GM12878 (cell line): ENCODE measurements around the gene NKX1-1.

Source experiments
- RFX5 ChIP-seq: IDR thresholded peaks from 2 replicates; pipeline ENCODE4 v1.6.1; 2011; ENCODE audit warnings: low read depth, low read length, improper control_type of control experiment
- ZNF217 ChIP-seq: fragments of 450-650 bp; IDR thresholded peaks from 2 replicates; pipeline ENCODE4 v1.6.1; 2017; ENCODE audit warnings: antibody characterized with exemption, mild to moderate bottlenecking
- ZNF274 ChIP-seq: IDR thresholded peaks from one replicate; pipeline ENCODE4 v1.8.0; 2011; ENCODE audit not compliant: insufficient read length, insufficient read depth
- TF ChIP-seq, protein P1 (sequence below), 3 experiments: IDR thresholded peaks in 2 of 3; conservative IDR thresholded peaks in 1 of 3; 2 replicates each; pipeline ENCODE4 v1.5.1; 2011; ENCODE audit warnings: low read depth in 3 of 3, low read length in 3 of 3, mild to moderate bottlenecking in 3 of 3, control low read depth in 2 of 3, moderate library complexity in 2 of 3, inconsistent platforms in 1 of 3, mixed read lengths in 1 of 3; ENCODE audit not compliant: control insufficient read depth in 2 of 3, insufficient read depth in 1 of 3; ENCODE audit errors: extremely low read depth in 1 of 3

DNA sequence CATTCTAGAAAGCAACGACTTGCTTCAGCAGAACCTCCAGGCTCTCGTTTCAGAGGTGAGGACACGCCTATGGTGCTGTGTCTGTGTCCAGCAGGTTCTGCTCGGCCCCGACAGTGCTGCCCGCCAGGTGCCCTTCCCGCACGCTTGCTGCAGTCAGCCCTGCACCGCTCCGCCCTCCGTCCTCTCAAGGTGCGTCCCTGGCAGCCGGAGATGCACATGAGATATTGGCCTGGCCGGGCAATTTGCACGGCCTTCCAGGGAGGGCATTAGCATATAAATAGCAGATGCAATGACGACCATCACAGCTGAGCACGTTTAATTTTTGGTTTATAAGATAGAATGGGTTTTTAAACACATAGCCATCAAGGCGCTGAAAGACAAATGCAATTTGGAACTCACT, 44.8 kb downstream of the NKX1-1 start:
- TF ChIP-seq RFX5 (no peak), ZNF274 (no peak), ZNF217 (no peak)
- TF ChIP-seq, protein P1, sequence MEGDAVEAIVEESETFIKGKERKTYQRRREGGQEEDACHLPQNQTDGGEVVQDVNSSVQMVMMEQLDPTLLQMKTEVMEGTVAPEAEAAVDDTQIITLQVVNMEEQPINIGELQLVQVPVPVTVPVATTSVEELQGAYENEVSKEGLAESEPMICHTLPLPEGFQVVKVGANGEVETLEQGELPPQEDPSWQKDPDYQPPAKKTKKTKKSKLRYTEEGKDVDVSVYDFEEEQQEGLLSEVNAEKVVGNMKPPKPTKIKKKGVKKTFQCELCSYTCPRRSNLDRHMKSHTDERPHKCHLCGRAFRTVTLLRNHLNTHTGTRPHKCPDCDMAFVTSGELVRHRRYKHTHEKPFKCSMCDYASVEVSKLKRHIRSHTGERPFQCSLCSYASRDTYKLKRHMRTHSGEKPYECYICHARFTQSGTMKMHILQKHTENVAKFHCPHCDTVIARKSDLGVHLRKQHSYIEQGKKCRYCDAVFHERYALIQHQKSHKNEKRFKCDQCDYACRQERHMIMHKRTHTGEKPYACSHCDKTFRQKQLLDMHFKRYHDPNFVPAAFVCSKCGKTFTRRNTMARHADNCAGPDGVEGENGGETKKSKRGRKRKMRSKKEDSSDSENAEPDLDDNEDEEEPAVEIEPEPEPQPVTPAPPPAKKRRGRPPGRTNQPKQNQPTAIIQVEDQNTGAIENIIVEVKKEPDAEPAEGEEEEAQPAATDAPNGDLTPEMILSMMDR (IDR thresholded peaks at IDR 0.05 in 2 of 3, conservative IDR thresholded peaks at IDR 0.05 in 1 of 3; ENCODE audit: control insufficient read depth in 2 of 3, extremely low read depth in 1 of 3, insufficient read depth in 1 of 3, low read depth in 3 of 3, low read length in 3 of 3) = no peak
